ENCODE data around the gene TNFAIP2. TPM values are rescaled to one million over a fixed set of nuclear protein-coding genes. Genes with fewer than 3 reads are reported as not detected.
A peak's percentile ranks its signal among the peaks of the same experiment; 100 is the strongest.

The TNFAIP2 gene
- total RNA-seq, 4 donors from 2014 or later, result 14.8 to 72.9 (median 22.3) TPM

GRCh38 chr14:103185051-103186029 is 62.1 kb downstream of the TNFAIP2 start:
- TF ChIP-seq CTCF (IDR thresholded peaks at IDR 0.05 in 4 of 5, conservative IDR thresholded peaks at IDR 0.05 in 1 of 5) (peak; percentile 47 to 62 (median 60)), POLR2A (IDR thresholded peaks at IDR 0.05) (no peak)

GRCh38 chr14:103186241-103186822 is 63.1 kb downstream of the TNFAIP2 start:
- DNase-seq (no peak), ATAC-seq (no peak)
- intact Hi-C loops (cut with DNase I; ENCODE audit: low total_unique reads) (no loop called here), in situ Hi-C loops (cut with MboI; ENCODE audit: low sequenced_read_pairs in 4 of 4) (loop anchor here in 3 of 4 donors (10.0 to 25.0 kb wide), 2 partner anchors 82 to 101 kb away; no protein-coding TSS in a partner anchor)
- Histone ChIP-seq H3K9me3 (no peaks in the 10 kb centered on the region), H3K4me1 (peaks cover 6% of the 10 kb centered on the region in 2 donors), H3K27ac (peak overlapping the region in 1 of 4 donors; percentile 60), H3K27me3 (no peaks in the 10 kb centered on the region), H3K4me3 (no peak overlapping the region), H3K36me3 (no peaks in the 10 kb centered on the region)
- TF ChIP-seq POLR2A (IDR thresholded peaks at IDR 0.05), result no peak
- no peak for TF ChIP-seq CTCF (IDR thresholded peaks at IDR 0.05 in 4 of 5, conservative IDR thresholded peaks at IDR 0.05 in 1 of 5)

More at GRCh38 chr14:103185051-103186029, 62.1 kb downstream of the TNFAIP2 start:
- intact Hi-C loops (cut with DNase I; ENCODE audit: low total_unique reads), result no loop called here
- H3K27me3 ChIP-seq, result no peaks in the 10 kb centered on the region
- DNase-seq, result no peak
- ATAC-seq, result peak; percentile 49 to 57
- in situ Hi-C loops (cut with MboI; ENCODE audit: low sequenced_read_pairs in 4 of 4), result loop anchor here in 3 of 4 donors (10.0 to 25.0 kb wide), 2 partner anchors 81 to 102 kb away; no protein-coding TSS in a partner anchor
- H3K9me3 ChIP-seq, result no peaks in the 10 kb centered on the region
- peaks cover 6% of the 10 kb centered on the region in 2 donors for H3K4me1 ChIP-seq
- no peaks in the 10 kb centered on the region for H3K36me3 ChIP-seq
- H3K4me3 ChIP-seq, result no peak overlapping the region
- H3K27ac ChIP-seq, result peak overlapping the region in 1 of 4 donors; percentile 60

Other genes starting within 250 kb of the TNFAIP2 start
- 1 to 10 TPM in 1 of 4 donors, under 1 TPM in 1, not detected in 2; 0.42 to 4.3 TPM for gene AMN, start 200.8 kb upstream of the TNFAIP2 start, total RNA-seq
- 10 to 100 TPM; 30.0 to 64.3 (median 32.6) TPM for gene CDC42BPB, start 65.9 kb upstream of the TNFAIP2 start, total RNA-seq
- gene LBHD2, start 39.3 kb upstream of the TNFAIP2 start, total RNA-seq, result not detected
- 1 to 10 TPM in 1 of 4 donors, under 1 TPM in 1, not detected in 2; 0.35 to 2.4 TPM for gene EXOC3L4, start 28.7 kb upstream of the TNFAIP2 start, total RNA-seq
- gene EIF5, start 210.8 kb downstream of the TNFAIP2 start, total RNA-seq, result 100 to 1,000 TPM; 313 to 538 (median 374) TPM